OCI-LY1 (cell line): ENCODE measurements around the gene ARHGAP18.

Experiments
- EZH2 ChIP-seq: fragments of 200-600 bp; sonication (generic), shearing (Covaris generic); IDR thresholded peaks from 2 replicates; pipeline ENCODE4 v1.8.0; 2017; ENCODE audit warnings: borderline replicate concordance, mixed run types, mild to moderate bottlenecking, antibody characterized with exemption, low read length, moderate library complexity, mixed read lengths
- TF ChIP-seq, protein P1 (sequence below): fragments of 200-600 bp; sonication (generic), shearing (Covaris generic); IDR thresholded peaks from 2 replicates; pipeline ENCODE4 v1.5.1; 2017; ENCODE audit warnings: mild to moderate bottlenecking, antibody characterized with exemption, low read length, moderate library complexity, mixed read lengths

GRCh38 chr6:129620234-129620610 lies 89.8 kb downstream of the ARHGAP18 start:
- no peak for TF ChIP-seq EZH2
- TF ChIP-seq, protein P1, sequence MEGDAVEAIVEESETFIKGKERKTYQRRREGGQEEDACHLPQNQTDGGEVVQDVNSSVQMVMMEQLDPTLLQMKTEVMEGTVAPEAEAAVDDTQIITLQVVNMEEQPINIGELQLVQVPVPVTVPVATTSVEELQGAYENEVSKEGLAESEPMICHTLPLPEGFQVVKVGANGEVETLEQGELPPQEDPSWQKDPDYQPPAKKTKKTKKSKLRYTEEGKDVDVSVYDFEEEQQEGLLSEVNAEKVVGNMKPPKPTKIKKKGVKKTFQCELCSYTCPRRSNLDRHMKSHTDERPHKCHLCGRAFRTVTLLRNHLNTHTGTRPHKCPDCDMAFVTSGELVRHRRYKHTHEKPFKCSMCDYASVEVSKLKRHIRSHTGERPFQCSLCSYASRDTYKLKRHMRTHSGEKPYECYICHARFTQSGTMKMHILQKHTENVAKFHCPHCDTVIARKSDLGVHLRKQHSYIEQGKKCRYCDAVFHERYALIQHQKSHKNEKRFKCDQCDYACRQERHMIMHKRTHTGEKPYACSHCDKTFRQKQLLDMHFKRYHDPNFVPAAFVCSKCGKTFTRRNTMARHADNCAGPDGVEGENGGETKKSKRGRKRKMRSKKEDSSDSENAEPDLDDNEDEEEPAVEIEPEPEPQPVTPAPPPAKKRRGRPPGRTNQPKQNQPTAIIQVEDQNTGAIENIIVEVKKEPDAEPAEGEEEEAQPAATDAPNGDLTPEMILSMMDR, result no peak
